GM18519 (cell line): ENCODE data around the gene ATXN2.
A peak's percentile ranks its signal among the peaks of the same experiment; 100 is the strongest.

Experiments
- ATAC-seq: cut with Tn5 transposase; IDR thresholded peaks from one replicate; pipeline ENCODE4 v1.9.1; 2021; ENCODE audit warnings: mild to moderate bottlenecking, moderate library complexity; ENCODE audit not compliant: unreplicated experiment, low FRiP score

ATXN2 gene

GRCh38 chr12:111440631-111441030 lies 158.5 kb downstream of the ATXN2 start:
- no peak for ATAC-seq

DNA sequence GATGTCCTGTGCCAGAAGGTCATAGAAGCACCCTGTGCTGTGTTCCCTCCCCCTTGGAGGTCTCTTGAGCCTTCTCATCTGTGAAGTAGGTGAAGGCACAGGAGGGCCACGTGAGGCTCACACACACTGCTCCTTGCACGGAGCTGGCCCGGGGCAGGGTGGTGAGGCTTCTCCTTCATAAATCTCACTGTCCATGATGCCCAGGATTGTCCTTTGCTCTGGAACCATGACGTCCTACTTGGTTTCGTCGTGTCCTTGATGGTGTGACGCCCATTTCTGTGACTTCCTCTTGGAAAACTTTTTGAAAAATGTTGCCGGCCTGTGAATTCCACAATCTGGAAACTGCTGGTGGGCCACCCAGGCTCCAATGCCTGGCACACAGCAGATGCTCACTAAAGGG lies 159.0 kb downstream of the ATXN2 start:
- no peak for ATAC-seq

DNA sequence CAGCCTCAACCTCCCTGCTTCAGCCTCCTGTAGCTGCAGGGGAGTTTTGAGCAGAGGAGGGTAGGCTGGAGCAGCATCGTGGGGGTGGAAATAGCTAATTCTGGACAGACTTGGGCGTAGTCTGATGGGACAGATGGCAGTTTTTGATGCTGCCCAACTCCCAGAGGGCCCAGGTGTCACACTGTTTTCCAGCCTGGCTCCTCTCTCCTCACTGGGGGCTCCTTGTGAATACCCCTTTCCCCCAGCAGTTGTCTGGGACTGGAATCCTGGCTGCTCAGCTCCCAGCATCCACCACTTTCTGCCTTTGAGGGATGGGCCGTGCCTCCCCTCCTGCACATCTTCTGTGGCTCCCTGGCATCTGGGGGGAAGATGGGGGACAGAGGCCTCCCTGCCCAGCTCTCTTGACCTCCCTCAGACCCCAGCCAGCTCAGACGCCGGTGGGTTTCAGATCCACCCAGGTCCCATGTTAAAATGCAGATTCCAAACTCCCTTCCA lies 159.4 kb downstream of the ATXN2 start:
- ATAC-seq, result no peak

GRCh38 chr12:111438481-111438880 lies 160.6 kb downstream of the ATXN2 start:
- ATAC-seq, result no peak

DNA sequence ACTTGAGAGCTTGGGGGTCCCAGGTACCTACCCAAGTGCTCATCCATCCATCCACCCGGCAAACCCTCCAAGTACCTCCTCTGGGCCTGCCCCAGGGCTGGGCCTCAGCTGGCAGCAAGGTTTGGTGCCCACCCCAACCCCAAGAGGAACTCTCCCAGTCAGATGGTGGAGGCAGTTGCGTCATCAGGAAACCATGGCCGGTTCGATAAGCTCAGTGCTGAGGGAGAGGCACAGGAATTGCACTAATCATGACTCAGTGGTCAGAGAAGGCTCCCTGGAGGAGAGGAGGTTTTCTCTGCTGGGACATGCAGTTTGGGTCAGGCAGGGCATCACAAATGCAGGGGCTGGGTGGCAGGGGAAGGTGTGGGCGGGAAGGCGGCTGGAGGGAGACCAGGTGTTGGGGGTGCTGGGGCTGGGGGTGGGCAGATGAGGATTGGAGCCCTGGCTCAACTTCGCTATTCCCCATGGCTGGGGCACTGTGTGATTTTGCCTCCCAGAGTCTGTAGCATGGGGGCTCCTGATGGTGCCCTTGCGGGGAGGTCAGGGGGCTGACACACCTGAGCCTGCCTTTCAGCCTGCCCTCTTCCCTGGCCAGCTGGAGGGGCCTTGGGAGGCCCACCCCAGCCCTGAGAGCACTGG lies 161.2 kb downstream of the ATXN2 start:
- ATAC-seq, result no peak

GRCh38 chr12:111436811-111437210 lies 162.3 kb downstream of the ATXN2 start:
- no peak for ATAC-seq

GRCh38 chr12:111436266-111436665 lies 162.8 kb downstream of the ATXN2 start:
- no peak for ATAC-seq

DNA sequence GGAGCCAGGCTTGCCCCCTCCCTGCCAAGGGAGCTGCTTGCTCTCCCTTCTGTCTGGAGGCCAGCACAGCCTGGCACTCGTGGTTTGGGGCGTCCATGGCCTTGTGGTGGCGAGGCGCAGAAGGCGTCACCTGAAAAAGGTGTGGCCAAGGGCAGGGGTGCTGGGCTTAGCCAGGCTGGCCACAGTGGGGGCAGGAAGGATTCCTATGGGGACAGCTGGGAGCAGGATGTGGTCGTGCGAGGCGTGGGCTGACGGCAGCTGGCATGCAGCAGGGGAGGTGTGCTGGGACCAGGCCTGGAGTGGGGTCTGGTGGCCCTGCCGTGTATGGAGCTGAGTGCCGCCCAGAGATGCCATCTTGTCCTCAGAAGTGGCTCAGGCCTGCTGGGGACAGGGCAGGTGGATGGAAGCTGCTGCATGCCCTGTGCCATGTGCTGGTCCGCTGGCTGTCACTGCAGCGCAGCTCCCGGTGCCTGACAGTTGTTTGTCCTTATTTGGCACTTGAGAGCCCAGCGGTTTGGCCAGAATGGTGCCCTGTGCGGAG lies 163.4 kb downstream of the ATXN2 start:
- ATAC-seq, result no peak

- peak; percentile 53 for ATAC-seq
Observed at GRCh38 chr12:111434680-111435338, 164.3 kb downstream of the ATXN2 start.

DNA sequence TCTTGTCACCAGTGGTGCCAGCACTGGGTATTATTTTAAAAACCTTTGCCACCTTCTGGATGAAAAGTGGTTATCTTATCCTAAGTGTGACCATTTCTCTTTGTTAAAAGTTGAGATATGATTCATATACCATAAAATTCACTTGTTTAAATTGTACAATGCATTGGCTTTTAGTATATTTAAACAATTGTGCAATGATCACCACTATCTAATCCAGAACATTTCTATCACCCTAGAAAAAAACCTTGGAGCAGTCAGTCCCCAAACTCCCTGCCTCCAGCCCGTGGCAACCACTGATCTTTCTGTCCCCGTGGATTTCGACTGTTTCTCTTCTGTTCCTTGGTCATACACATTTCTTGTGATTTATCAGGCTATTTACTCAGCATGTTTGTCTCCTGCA lies 165.1 kb downstream of the ATXN2 start:
- no peak for ATAC-seq

- ATAC-seq, result no peak
Observed at GRCh38 chr12:111431772-111432171, 167.3 kb downstream of the ATXN2 start.

DNA sequence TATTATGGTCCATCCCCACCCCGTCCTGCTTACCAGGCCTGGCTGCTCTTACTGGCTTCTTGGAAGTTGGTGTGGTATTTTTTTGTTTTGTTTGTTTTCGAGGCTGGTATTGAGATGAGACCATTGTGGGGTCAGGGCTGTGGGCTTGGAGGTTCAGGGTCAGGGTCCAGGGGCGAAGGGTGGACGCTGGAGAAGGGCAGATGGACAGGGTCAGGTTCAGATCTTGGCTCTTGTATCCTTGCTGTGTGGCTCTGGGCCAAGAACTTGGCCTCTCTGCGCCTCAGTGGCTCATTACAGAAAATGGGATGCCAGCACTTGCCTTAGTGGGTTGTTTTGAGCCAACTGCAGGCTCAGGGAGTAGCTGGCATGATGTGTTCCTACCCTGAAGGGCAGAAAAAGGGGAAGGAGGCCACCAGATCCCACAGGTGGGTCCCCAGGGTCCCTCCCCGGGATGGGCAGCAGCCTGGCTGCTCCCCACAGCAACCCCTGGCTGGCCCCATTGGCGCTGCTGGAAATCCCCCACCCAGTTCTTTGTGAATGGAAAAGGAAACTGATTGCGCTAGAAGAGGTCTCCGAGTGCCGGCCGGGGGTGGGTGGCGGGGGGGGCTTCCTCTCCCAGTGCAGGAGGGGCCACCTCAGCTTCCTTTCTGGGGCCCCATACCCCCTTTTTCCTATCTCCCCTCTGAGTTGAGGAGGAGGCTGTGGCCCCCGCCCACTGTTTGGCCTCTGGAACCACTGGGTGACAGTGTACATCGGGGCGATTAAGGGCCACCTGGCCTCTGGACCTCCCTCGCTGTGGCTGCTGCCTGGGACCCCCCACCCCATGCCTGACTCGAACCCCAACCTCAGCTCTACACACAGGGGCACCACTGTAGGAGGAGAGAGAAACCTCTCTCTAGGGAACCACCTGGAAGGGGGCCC lies 168.4 kb downstream of the ATXN2 start:
- no peak for ATAC-seq

GRCh38 chr12:111429828-111430432 lies 169.2 kb downstream of the ATXN2 start:
- no peak for ATAC-seq

DNA sequence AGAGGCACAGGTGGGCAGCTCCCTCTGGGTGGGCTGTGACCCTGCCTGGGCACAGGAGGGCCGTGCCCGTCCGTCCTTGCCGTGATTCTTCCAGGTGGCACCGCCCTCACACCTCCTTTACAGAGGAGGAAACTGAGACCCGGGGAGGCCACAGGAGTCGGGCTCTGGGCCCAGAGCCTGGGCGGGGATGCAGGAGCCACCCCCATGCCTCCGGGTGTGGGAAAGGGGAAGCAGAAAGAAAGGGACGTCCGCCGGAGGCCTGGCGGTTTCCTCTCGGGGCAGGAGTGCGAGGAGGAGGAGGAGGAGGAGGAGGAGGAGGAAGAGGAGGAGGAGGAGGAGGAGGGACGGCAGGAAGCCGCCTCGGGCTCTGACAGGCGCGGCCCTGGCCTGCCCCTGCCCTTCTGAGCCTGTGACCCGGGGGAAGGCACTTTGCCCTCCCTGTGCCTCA lies 170.4 kb downstream of the ATXN2 start:
- ATAC-seq, result no peak

GRCh38 chr12:111428081-111428727 lies 170.9 kb downstream of the ATXN2 start:
- ATAC-seq, result no peak

DNA sequence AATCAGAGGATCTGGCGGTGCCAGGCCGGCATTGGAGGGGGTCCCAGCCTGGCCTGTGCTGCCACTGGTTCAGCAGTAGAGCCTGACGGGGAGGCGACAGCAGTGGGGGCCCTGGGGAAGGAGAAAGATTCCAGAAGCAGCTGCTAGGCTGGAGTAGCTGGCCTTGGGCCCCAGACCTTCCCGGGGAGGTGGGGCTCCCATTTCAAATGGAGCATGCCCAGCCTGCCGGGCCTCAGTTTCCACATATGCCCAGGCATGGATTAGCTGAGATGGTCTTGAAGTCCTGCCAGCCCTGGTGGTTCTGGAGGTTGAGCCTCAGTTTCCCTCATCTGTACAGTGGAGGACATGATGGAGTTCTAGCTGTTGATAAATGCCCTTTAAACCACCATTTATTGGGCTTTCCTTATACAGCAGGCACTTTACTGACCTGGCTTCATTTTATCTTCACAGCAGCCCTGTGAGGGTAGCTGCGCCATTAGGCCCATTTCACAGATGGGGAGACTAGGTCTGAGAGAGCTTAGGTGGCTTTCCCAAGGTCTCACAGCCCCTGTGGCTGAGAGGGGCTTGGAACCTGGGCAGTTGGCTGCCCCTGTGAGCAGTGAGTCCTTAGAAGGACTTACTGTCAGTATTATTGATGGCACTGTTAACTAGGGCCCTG lies 171.6 kb downstream of the ATXN2 start:
- no peak for ATAC-seq

DNA sequence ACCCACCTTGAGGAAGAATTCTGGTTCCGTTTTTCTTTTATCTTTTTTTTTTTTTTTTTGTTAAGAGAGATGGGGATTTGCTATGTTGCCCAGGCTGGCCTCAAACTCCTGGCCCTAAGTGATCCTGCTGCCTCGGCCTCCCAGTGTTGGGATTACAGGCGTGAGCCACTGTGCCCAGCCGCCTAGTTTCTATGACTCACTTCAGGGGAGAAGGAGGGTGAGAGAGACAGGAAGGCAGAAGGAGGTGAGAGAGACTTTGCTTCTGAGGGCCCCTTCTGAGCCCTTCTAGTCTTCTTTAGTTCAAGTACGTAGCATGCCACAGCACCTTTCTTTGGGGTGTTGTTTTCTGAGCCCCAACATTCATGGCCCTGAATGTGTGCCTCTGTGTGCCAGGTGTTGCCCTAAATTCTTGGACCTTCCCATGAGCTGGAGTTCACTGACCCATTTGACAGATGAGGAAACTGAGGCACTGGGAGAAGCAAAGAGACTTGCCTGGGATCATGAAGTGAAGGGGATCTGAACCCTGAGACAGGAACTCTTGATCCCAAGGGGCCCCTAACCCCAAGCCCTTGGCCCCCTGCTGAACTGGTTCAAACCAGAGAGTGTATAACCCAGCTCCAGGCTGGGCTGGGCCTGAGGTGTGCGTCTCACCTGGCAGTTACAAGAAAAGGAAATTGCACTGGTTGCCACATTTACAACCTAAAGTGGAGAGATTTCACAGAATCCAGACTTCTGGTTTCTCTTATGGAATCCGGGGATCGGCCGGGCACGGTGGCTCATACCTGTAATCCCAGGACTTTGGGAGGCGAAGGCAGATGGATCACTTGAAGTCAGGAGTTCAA lies 172.6 kb downstream of the ATXN2 start:
- no peak for ATAC-seq

GRCh38 chr12:111425655-111426054 lies 173.5 kb downstream of the ATXN2 start:
- ATAC-seq, result no peak
